GM19372 (cell line): ENCODE measurements around the gene LAPTM5.

ENCODE experiments used
- ATAC-seq: cut with Tn5 transposase; IDR thresholded peaks from one replicate; pipeline ENCODE4 v1.9.1; 2021; ENCODE audit warnings: mild to moderate bottlenecking, low read depth, moderate library complexity; ENCODE audit not compliant: unreplicated experiment

LAPTM5 gene

DNA sequence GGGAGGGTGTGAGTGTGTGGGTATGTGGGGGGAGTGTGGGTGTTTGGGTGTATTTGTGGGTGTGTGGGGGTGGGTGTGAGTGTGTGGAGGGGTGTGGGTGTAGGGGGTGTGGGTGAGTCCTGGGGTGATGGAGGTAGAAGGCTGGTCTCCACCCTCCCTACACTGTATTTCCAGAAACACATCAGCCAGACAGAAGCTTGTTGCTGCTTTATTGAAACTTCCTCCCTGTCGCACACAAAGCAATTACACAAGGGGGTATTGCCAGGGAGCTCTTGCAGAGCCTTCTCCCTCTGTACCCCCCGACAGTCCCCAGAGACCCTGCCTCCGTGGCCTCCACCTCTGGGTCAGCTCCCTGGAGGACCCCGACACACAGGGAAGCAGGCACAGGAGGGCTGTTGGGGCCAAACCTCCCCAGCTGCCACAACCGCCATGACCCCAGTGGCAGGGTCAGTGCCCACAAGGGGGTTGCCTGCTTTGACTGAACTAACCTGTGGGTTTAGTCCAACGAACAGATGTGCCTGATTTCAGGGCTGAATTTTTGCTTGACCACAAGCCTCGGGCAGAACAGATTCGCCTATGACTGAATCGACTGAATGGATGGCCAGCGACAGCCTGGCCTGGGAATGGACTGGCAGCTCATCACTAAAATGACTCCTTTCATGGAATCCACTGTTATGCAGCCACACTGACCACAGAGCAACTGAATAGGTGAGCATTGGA lies 25.1 kb downstream of the LAPTM5 start:
- ATAC-seq = no peak

DNA sequence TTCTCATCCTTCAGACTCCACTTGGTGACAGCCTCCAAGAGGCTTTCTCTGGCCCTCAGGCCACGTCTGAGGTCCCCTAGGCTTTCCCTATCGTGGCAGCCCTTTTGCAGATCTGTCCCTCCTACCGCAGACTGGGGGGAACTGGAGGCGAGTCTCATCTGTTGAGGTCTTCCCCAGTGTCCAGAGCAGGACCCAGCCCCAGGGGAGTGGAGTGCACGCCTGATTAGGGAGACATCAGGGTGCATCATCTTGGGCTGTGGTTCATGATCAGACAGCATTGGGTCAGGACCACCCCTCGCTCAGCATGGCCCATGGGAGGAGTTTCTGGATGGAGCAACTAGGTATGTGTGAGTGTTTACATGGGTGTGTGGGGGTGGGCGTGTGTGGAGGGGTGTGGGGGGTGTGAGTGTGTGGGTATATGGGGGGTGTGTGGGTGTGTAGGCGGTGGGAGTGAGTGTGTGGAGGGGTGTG lies 25.7 kb downstream of the LAPTM5 start:
- ATAC-seq = no peak

DNA sequence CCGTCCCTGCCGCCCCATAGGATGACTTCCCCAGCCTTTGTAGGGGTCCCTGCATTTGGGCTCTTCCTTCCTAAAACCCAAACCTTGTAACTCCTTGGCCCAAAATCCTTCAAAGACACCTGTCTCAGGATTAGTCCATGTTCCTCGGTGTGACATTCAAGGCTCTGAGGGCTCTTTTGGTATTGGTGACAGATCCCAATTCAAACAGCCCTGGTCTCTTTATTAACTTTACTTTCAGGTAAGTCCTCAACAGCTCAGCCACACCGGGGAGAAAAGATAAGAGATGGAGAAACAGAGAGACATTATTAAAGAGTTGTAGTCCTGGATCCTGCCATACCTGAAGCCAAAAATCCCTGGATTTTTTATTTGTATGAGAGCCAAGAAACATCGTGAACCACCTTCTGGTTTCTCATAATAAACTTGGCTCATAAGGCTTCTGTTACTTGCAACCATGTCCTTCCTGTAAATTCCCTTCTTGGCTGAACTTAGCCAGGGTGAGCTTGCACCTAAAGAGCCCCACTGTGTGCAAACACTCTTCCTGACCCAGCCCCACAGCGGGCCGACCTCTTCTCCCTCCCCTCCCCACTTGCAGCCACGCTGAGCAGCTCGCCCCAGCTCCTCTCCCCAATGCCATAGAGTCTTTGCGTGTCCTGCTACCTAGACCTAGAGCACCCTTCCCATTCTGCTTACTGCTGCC lies 26.3 kb downstream of the LAPTM5 start:
- ATAC-seq = no peak

DNA sequence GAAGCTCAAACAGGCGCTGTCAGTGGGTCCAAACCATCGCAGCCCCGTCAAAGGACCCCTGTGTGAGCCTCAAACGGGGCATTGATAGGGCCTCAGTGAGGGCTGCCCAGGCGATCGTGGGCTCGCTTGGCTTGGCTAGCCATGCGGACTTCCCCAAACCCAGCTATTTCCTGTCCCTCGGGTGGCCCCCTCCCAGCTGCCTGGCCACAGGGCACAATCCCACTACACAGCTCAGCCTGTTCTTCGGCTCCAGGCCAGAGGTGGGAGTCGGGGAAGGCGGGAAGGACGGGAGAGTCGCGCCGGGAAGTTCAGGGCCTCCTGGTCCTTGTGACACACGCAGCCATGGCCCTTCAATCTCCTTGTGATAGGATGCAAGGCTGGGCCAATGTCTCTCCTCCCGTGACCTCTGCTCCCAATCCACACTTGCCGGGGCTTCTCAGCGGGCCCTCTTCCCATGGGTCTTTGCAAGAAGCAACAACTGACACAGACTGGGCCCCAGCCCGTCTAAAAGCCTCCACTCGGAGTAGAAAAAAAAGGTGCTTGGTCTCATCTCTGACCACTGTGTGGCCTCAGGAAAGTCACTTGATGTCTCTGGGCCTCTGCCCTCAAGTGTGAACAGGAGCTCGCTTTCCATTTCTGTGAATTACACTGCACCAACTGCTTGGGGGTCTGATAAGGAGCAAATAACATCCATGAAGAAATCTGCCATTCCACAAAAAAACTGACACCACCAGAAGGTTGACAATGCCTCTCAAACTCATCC lies 27.0 kb downstream of the LAPTM5 start:
- ATAC-seq = no peak

DNA sequence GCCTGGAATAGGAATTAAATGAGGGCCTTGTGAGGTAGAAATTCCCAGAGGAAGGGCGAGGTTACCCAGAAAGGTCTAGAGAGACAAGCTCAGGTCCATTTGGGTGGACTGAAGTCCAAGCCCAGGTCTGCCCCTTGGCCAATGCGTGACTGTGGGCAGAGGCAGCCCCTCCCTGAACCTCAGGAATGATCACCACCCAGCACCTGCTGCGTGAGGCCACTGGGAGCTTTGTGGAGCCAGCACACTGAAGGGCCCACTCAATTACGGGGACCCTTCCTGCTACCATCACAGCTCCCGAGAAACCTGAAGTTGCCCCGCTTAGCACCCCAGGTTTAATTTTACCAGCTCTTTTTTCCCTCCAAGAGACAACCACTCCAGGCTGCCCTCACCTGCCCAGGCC lies 27.7 kb downstream of the LAPTM5 start:
- no peak for ATAC-seq

DNA sequence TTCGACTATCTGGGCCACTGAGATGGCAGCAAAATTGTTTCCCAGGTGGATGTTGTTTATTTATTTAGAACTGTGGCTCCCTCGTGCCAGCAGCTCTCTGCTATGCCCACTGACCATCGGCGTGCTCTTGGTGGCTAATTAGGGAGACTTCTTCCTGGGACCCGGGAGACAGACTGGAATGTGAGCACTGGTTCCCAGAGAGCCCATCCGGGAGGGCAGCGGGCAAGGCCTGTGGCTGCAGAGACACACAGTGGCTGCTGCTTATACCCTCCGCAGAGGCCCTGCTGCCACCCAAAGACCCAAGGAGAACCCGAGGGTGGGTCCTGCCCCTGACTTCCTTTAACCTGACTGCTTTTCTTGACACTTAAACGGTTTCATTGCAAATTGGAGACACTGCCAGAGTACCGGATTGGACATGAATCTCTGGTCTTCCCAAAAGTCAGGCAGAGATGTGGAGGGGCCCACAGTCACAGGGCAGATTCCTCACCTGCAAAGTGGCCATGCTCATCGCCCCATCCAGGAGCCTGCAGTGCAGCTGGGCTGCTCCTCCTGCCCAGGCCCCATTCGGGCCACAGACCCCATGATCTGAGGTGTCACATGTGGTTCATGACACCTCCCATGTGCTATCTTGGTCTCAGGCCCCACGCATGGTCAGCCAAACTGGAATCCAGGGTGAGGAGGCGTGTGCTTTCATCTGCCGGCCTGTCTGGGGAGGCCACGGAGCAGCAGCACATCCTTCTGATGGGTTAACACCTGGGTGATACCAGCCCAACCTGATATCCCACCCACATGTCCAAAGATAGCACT lies 28.5 kb downstream of the LAPTM5 start:
- no peak for ATAC-seq

DNA sequence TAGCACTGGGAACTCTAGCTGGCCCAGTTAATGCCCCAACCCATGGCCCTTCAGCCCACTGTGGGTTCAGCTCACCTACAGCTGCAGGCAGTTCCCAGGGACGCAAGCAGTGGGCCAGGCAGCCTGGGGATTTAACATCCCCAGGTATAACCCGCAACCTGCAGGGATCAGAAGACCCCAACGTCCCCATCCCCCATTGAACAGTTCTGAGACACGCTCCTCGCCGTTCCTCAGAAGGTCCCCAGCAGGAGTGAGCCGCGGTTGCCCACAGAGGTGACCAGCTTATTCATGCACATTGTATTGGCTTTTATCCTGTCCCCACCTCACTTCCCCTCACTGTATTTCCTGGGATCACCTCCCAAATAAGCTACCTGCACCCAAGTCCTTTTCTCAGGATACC lies 29.2 kb downstream of the LAPTM5 start:
- no peak for ATAC-seq

DNA sequence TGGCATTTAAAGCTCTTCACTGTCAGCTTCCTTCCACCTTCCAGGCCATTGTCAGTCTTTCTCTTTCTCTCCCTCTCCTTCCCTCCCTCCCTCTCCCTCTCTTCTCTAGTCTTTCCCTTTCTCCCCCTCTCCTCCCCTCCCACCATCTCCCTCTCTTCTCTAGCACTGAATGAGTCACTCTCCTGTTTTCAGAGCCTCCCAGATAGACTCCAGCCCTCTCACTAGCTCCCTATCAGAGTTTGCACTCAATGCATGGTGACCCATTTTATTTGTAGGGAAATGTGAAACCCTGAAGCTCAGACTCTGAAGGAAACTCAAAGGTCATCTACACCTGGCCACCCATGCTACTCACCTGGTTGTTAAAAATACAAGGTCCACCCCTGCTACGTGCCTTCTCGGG lies 29.8 kb downstream of the LAPTM5 start:
- no peak for ATAC-seq

DNA sequence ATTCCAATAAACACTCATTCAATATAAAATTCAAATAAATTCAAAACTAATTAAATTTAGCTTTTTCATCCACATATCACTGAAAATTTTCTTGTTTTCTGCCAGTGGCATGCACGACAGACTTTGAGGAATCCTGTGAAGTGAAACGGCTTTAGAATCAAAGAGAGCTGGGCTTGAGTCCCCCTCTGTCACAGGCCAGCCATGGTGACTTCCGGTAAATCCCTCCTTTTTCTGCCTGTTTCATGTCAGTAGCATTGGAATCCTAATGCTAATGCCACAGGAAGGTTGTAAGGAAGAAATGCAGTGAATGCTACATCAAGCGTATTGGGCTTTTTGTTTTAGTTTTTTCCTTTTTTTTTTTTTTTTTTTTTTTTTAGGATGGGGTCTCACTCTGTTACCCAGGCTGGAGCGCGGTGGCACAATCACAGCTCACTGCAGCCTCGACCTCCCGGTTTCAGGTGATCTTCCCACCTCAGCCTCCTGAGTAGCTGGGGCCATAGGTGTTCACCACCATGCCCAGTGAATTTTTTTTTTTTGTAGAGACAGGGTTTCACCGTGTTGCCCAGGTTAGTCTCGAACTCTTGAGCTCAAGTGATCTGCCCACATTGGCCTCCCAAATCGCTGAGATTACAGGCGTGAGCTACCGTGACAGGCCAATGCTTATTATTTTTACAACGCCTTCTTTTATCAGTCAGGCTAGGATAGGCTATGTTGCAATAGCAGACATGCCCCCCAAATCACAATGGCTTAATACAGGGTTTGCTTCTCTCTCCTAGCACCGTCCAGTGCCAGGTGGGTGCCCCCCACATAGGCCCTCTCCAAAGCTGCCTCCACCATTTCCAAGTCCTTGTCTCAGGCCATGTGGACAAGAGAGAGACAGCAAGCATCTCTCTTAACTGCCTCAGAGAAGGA lies 30.5 kb downstream of the LAPTM5 start:
- no peak for ATAC-seq

DNA sequence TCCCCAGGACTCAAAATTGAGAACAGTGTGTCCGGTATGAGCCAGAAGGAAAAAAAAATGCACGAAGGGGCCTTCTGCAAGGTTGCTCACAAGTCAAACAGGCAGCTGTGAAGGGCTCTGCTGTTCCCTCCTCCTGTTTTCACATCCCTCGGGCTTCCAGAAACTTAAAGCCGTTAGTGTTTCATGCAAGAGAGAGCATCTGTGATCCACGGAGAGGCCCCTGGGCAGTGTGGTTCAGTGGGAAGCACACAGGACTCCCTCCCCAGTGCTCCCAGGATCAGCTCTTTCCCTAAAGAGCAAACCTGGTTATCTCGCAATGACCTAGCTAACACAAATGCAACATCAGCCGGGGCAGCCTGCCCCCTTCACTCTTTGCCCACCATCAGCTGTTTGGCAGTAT lies 31.3 kb downstream of the LAPTM5 start:
- no peak for ATAC-seq

DNA sequence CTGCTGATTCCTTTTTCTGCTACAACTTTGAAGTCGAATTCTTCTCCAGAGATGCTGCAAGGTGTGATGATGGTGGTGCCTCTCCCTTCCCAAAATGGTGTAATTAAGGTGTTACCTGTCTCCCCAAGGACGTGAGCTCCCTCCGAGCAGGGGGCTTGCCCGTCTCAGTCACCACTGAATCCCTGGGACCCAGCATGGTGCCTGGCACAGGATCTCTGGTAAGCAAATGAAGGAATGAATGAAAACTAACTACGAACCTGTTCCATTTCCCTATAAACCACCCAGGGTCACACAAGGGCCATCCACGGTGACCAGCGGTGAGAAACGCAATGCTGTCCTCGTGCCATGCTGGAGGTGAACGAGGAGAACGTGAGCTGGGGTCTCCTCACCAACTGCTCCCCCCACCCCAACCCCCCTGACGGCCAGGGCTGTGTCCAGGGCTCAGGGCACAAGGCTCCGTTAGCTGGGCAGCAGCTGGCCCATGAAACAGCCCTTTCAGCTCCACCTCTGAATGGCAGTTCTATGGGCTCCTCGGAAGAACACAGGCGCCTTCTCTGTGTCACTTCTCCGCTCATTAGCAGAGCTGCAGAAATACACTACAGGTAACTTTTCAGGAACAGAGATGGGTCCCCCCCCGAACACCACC lies 32.0 kb downstream of the LAPTM5 start:
- no peak for ATAC-seq

DNA sequence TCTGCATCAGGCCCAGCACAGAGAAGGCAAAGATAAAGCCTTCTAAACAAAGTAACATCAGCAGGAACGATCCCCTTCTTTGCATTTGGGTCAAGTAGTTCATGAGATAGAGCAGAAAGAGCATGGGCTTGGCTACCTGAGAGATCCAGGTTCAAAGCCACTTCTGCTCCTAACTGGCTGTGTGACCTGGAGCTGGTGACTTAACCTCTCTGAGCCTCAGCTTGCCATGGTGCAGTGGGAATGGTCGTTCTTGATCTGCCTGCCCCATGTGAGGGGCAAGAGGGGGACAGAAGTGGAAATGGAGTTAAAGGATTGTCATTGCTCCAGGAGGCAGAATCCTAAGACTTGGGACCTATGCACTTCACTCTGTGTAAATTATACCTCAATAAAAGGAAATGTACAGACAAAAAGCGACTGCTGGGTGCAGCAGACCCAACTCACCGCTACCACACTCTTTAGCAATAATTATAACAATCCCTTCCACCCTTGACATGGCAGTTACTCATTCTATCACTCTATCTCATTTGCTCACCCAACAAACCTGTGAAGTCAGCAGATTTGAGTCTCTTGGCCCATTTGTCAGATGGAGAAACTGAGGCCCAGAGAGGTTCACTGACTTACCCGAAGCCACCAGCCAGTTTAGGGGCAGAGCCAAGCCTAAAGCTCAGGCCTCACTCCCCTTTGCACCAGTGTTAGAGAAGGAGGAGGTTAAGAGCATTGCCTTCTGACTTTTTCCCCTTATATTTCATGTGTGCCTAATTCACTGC lies 32.7 kb downstream of the LAPTM5 start:
- ATAC-seq = no peak

DNA sequence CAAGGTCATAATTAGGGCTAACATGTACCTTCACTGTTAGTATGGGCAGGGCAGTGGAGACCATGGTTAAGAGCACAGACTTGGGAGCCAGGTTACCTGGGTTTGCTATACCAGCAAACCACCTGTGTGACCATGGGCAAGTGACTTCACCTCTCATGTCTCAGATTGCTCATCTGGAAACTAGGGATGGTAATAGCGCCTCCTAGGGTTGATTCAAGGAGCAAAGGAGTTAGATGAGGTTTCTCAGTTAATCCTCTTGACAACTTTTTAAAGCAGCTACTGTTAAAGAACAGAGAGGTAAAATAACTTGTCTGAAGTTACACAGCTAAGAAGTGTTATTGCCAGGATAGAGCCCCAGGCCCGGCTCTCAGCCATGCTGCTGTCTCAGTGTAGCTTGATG lies 33.4 kb downstream of the LAPTM5 start:
- ATAC-seq = no peak

DNA sequence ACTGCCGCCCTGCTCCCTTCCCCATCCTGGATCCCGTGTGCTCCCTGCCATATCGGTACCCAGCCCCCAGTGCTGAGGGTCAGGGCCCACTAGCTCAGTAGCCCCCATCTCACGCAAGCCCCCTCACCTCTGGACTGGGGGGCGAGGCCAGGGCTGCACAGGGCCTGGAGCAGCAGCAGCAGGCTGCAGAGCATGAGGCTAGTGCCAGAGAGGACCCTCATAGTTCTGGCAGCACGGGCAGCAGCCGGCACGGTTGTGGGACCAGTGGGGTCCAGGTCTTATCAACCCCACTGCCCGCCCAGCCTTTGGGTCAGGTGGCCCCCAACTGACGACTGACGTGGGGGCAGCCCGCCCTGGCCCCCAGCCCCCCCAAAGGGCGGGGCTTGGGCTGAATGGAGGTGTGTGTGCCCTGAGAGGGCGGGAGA lies 34.2 kb downstream of the LAPTM5 start, which contains the start of gene MATN1:
Gene MATN1 (minus strand): TSS at position 255 of the 425 bp plus-strand sequence. CDS start 34 bp downstream, at position 221.
- no peak for ATAC-seq

DNA sequence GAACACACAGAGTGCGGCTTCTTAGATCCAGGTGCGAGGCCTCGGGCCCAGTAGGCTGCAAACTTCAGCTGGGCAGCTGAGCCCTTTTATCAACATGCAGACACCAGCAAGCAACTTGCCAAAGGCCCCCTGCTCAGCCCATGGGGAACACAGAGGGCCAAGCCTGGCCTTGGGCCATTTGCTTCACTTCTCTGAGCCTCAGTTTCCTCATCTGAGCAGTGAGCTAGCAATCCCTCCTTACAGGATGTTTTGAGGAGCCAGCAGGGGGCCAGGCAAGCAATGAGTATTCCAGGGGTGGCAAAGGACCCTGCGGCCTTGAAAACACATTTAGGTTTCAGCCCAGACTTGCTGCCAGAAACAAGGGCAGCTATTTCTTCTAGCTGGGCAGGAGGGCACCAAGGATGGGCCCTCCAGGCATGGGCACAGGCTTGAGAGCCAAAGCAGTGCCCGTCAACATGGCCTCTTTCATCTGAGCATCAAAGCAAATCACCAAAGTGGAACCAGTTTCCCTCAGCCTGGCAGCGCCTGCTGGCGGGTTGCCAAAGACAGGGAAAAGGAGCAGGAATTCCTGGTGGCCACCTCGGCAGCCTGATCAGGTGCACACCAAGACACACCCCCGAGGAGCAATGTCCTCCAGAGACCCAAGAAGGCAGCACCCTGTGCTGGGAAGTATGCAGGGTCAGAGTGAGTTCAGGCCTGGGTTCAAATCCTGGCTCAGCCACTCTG lies 35.6 kb downstream of the LAPTM5 start:
- ATAC-seq = no peak

DNA sequence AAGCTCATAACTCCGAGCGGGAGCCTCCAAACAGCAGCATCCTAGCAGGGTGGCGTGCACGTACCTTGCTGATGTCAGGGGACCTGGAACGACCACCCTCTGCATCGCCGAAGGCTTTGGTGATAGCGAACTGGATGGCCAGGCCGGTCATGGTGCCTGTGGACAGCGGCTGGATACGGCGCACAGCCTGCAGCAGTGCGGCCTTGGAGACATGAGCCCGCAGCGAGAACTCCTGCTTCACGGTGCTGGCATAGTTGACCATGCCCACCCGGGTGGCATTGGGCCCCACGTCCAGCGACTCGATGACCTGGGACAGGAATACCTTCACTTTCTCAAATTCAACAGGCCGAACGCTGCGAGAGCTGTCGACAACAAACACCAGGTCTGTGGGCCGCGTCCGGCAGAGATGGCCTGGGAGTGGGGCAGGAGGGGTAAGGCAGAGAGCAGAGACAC lies 36.2 kb downstream of the LAPTM5 start:
- no peak for ATAC-seq
